GM12864 (cell line): Measurements from ENCODE around the gene UQCC2.

Experiments used
- DNase-seq: peaks from one replicate; pipeline ENCODE4 v3.0.0-alpha.2; 2011; ENCODE audit warnings: low read depth
- H3K4me3 ChIP-seq: 2 replicates; pipeline ENCODE4 v1.5.1; 2011; ENCODE audit warnings: mild to moderate bottlenecking, low read depth, low read length, control low read depth
- CTCF ChIP-seq: IDR thresholded peaks from 2 replicates; pipeline ENCODE4 v1.5.1; 2011; ENCODE audit warnings: low read depth, mild to moderate bottlenecking, moderate library complexity, low read length, control low read depth, inconsistent platforms; ENCODE audit errors: missing control alignments

Gene UQCC2

DNA sequence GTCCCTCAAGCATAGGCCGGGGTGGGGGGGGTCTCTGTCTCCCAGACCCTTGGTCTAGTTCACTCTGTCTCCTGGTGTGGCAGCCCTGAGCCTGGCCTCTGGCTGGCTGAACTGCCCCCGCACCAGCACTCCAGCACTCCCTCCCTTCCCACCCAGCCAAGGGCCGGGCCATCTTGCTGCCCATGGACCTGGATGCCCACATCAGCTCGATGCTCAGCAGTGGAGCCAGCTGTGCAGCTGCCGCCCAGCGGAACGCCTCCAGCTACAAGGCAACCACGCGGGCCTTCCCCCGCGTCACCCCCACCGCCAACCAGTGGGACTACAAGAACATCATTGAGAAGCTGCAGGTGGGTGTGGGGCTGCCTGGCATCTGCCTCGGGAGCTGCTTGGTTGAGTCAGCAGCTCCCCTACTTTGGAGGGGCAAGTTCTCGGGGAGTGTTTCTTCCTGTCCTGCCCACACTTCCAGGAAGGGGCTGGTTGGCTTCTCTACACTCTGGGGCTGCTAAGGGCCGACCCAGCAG lies 28.4 kb downstream of the UQCC2 start:
- H3K4me3 ChIP-seq = no peak overlapping the region
- DNase-seq = no peak
- no peak for TF ChIP-seq CTCF

GRCh38 chr6:33682341-33682740 lies 29.2 kb downstream of the UQCC2 start:
- no peak overlapping the region for H3K4me3 ChIP-seq
- no peak for DNase-seq
- TF ChIP-seq CTCF = no peak

DNA sequence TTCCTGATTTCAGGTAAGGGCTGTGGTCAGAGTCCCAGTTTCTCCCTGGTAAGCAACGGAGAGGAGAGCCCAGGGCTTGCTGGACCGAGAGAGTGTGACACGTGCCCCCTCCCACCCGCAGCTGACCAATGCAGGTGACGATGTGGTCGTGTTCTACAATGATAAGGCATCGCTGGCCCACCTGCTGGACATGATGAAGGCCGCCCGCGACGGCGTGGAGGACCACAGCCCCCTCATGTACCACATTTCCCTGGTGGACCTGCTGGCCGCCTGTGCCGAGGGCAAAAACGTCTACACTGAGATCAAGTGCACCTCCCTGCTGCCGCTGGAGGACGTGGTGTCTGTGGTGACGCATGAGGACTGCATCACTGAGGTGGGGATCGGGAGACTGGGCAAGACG lies 31.7 kb downstream of the UQCC2 start:
- H3K4me3 ChIP-seq = no peak overlapping the region
- no peak for DNase-seq
- no peak for TF ChIP-seq CTCF

GRCh38 chr6:33678932-33679490 lies 32.5 kb downstream of the UQCC2 start:
- DNase-seq = no peak
- H3K4me3 ChIP-seq = no peak overlapping the region
- TF ChIP-seq CTCF = no peak

- H3K4me3 ChIP-seq = no peak overlapping the region
- TF ChIP-seq CTCF = no peak
These were observed 33.1 kb downstream of the UQCC2 start for GRCh38 chr6:33678233-33678931.

DNA sequence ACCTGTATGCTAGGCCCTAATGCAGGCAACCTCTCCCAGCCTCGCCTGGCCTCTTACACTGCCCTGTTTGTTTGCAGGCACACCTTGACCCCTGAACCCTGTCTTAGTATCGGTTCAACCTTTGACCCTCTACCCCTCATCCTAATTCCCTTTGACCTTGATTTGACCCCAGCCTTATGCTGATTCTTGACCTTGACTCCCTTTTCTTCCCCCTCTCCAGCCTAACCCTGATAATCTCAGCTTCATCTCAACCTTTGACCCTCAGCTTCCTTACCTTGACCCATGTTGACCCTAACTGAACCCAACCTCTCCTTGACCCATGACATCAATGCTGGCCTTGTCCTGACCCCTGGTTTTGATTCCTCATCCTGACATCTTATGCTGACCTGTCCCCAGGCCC lies 33.8 kb downstream of the UQCC2 start:
- TF ChIP-seq CTCF = no peak
- H3K4me3 ChIP-seq = no peak overlapping the region
- no peak for DNase-seq

More at GRCh38 chr6:33678233-33678931, 33.1 kb downstream of the UQCC2 start:
- DNase-seq = no peak
